ENCODE results near the gene MFSD11. TPM values are rescaled to one million over a fixed set of nuclear protein-coding genes. Genes with fewer than 3 reads are reported as not detected.

The MFSD11 gene
- total and polyA plus RNA-seq, 8 donors, result 23.6 to 38.4 (median 35.3) TPM

DNA sequence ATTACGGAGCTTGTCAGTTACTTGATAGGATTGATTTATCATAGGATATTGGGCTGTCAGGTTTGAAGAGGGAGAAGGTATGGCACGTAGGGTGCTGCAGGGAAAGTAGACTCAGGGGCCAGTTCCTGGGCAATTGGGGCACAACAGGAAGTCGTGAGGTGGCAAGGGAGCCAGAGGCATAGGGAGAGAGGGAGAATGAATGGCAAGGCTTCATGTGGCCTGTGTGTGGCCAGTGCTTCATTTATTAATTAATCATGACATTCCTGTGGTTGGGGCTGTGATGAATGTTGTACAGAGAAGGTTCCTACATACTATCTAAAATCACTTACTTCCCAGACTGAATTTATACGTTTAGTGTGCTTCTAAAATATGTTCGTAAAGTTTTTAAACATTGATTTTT, 19.3 kb downstream of the MFSD11 start:
- Histone ChIP-seq H3K9me3 (no peaks in the 10 kb centered on the region), H3K4me1 (no peaks in the 10 kb centered on the region), H3K27ac (no peak overlapping the region), H3K36me3 (peaks cover 0 to 76% of the 10 kb centered on the region in 2 donors), H3K27me3 (no peaks in the 10 kb centered on the region), H3K4me3 (no peak overlapping the region)
- intact Hi-C loops (cut with DNase I), result no loop called here
- TF ChIP-seq, protein P1, sequence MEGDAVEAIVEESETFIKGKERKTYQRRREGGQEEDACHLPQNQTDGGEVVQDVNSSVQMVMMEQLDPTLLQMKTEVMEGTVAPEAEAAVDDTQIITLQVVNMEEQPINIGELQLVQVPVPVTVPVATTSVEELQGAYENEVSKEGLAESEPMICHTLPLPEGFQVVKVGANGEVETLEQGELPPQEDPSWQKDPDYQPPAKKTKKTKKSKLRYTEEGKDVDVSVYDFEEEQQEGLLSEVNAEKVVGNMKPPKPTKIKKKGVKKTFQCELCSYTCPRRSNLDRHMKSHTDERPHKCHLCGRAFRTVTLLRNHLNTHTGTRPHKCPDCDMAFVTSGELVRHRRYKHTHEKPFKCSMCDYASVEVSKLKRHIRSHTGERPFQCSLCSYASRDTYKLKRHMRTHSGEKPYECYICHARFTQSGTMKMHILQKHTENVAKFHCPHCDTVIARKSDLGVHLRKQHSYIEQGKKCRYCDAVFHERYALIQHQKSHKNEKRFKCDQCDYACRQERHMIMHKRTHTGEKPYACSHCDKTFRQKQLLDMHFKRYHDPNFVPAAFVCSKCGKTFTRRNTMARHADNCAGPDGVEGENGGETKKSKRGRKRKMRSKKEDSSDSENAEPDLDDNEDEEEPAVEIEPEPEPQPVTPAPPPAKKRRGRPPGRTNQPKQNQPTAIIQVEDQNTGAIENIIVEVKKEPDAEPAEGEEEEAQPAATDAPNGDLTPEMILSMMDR (IDR thresholded peaks at IDR 0.05), result no peak
- no peak for ATAC-seq
- no peak for DNase-seq

DNA sequence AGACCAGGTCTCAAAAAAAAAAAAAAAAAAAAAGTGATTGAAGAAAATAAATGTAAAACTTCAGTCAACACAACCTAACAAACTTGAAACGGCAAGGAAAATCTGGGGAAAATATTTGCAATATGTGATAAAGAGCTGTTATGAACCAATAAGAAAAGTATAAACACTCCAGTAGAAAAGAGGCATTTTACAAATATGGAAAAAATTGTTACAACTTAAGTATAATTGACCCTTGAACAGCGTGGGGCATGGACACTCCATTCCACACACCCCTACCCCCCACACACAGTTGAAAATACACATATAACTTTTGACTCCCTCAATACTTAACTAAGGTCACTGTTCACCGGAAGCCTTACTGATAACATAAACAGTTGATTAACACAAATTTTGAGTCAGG, 20.7 kb downstream of the MFSD11 start:
- ATAC-seq, result no peak
- peaks cover 0 to 69% of the 10 kb centered on the region in 2 donors for H3K36me3 ChIP-seq
- no peaks in the 10 kb centered on the region for H3K27me3 ChIP-seq
- DNase-seq, result no peak
- H3K9me3 ChIP-seq, result no peaks in the 10 kb centered on the region
- no peak overlapping the region for H3K4me3 ChIP-seq
- H3K27ac ChIP-seq, result no peak overlapping the region
- TF ChIP-seq, protein P1 (IDR thresholded peaks at IDR 0.05), result no peak
- H3K4me1 ChIP-seq, result no peaks in the 10 kb centered on the region
- intact Hi-C loops (cut with DNase I), result no loop called here

DNA sequence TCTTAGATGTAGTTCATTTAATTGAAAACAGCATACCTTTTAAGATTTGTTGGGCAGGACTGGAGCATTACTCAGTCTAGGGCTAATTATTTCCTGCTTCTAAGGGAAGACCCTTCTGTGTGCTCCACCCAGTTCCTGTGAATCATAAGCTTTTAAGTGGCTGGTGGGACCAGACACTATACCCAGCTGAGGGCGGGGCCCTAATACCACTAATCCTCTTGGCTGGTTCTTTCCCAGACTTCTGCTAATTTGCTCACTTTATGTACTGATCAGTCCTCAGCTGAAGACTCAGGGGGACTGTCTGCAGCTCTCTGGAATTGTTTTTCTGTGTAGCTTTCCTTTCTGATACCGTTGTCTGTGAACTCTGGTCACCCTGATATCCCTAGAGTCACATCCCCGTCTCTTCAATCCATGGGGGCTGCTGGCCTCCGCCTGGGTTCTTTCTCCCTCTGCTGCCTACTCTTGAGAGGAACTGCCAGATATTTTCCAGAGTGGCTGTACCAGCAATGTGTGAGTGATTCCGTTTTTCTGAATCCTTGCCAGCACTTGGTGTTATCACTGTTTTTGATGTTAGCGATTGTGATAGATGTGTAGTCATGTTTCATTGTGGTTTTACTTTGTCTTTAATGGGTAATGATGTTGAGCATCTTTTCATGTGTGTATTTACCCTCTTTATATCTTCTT, 35.1 kb downstream of the MFSD11 start:
- H3K4me3 ChIP-seq, result no peak overlapping the region
- no peaks in the 10 kb centered on the region for H3K27me3 ChIP-seq

DNA sequence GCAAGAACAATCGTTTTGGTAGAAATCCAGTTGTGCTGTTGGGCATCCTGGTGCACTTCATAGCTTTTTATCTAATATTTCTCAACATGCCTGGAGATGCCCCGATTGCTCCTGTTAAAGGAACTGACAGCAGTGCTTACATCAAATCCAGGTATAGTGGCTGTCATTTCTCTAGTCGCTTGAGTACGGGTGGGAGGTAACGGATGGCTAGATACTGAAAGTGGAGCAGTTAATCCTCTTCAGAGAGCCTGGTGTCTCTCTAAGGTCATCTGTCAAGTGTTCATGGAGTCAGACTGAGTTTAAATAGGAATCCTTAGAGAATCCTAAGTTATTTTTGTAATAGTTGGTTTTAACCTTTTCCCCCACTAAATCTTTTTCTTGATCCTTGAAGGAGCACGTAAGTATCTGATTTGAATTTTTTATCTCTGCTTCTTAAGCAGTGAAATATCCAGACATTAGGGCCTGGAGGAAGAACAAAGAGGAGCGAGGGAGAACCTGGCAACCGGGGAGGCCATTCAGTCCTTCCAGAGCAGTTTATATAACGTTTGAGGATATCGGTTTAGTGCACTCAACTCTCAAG, 37.2 kb downstream of the MFSD11 start:
- no peak for DNase-seq
- peaks cover 0 to 14% of the 10 kb centered on the region in 2 donors for H3K4me1 ChIP-seq
- intact Hi-C loops (cut with DNase I), result no loop called here

More for the DNA sequence above, 35.1 kb downstream of the MFSD11 start:
- DNase-seq (peak in 1 of 4 donors; percentile 42), ATAC-seq (peak; percentile 85)
- intact Hi-C loops (cut with DNase I), result no loop called here
- Histone ChIP-seq H3K9me3 (no peaks in the 10 kb centered on the region), H3K4me1 (peaks cover 0 to 14% of the 10 kb centered on the region in 2 donors), H3K27ac (peak overlapping the region; percentile 57 to 69), H3K36me3 (peaks cover 0 to 87% of the 10 kb centered on the region in 2 donors)
- TF ChIP-seq, protein P1 (IDR thresholded peaks at IDR 0.05), result no peak

More for the DNA sequence above, 37.2 kb downstream of the MFSD11 start:
- Histone ChIP-seq H3K9me3 (no peaks in the 10 kb centered on the region), H3K36me3 (peaks cover 0 to 87% of the 10 kb centered on the region in 2 donors), H3K27me3 (no peaks in the 10 kb centered on the region), H3K27ac (no peak overlapping the region), H3K4me3 (no peak overlapping the region)
- TF ChIP-seq, protein P1 (IDR thresholded peaks at IDR 0.05), result no peak
- ATAC-seq, result no peak

Measured in left lung (tissue), 10 donors.